HL-60 (cell line): ENCODE results near the gene ATAD1.

ENCODE experiments used
- DNase-seq, 2 experiments: peaks; one replicate each; pipeline ENCODE4 v3.0.0-alpha.2; 2010 to 2020; ENCODE audit warnings: low read depth in 1 of 2, low spot score in 1 of 2
- H3K27ac ChIP-seq: fragments of 250-450 bp; sonication (Bioruptor Pico); replicated peaks from 2 replicates; pipeline ENCODE4 v1.5.1; 2020; ENCODE audit warnings: mild to moderate bottlenecking, moderate library complexity
- H3K27me3 ChIP-seq: fragments of 250-450 bp; sonication (Bioruptor Pico); 2 replicates; pipeline ENCODE4 v1.5.1; 2021; ENCODE audit warnings: mild to moderate bottlenecking, moderate library complexity; ENCODE audit not compliant: insufficient read depth, poor library complexity, severe bottlenecking
- H3K4me3 ChIP-seq: replicated peaks from 2 replicates; pipeline ENCODE4 v1.5.1; 2011; ENCODE audit warnings: mild to moderate bottlenecking, control low read depth, low read length; ENCODE audit not compliant: insufficient read depth
- GABPA ChIP-seq: IDR thresholded peaks from 2 replicates; pipeline ENCODE4 v1.6.1; 2012; ENCODE audit warnings: low read depth
- POLR2AphosphoS5 ChIP-seq: IDR thresholded peaks from 2 replicates; pipeline ENCODE4 v1.6.1; 2012; ENCODE audit warnings: low read depth
- SPI1 ChIP-seq: IDR thresholded peaks from 2 replicates; pipeline ENCODE4 v1.6.1; 2012; ENCODE audit warnings: low read depth, mild to moderate bottlenecking, borderline replicate concordance
- TF ChIP-seq, protein P1 (sequence below): IDR thresholded peaks from 2 replicates; pipeline ENCODE4 v1.6.1; 2012; ENCODE audit warnings: low read depth; ENCODE audit not compliant: insufficient replicate concordance
- TF ChIP-seq, protein P2 (sequence below): IDR thresholded peaks from one replicate; pipeline ENCODE4 v1.5.1; 2011; ENCODE audit warnings: low read length, control low read depth, inconsistent platforms; ENCODE audit not compliant: insufficient read depth

Gene ATAD1

DNA sequence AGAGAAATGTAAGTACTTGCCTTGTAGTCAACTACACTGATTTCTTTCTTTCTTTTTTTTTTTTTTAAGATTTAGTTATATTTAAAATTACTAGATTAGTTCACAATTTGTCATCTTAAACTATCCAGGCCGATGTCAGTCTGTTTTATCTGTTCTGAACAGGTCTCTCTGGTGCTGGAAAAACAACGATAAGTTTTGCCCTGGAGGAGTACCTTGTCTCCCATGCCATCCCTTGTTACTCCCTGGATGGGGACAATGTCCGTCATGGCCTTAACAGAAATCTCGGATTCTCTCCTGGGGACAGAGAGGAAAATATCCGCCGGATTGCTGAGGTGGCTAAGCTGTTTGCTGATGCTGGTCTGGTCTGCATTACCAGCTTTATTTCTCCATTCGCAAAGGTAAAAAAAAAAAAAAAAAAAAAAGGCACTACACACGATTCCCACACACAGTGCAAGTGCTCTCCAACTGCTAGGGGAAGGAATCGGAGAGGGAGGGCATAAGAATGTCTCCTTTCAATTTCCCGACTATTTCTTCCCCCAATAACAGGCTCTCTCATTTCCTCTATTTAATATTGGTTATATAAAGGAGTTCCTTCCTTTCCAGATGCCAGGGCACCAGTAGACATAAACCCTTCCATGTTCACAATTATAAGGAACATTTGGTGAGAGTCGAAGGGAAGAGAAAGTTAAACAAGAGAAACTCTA, 105.0 kb downstream of the ATAD1 start:
- no peak overlapping the region for H3K4me3 ChIP-seq
- no peak overlapping the region for H3K27ac ChIP-seq
- TF ChIP-seq POLR2AphosphoS5 (no peak), GABPA (no peak), SPI1 (no peak)
- TF ChIP-seq, protein P1, sequence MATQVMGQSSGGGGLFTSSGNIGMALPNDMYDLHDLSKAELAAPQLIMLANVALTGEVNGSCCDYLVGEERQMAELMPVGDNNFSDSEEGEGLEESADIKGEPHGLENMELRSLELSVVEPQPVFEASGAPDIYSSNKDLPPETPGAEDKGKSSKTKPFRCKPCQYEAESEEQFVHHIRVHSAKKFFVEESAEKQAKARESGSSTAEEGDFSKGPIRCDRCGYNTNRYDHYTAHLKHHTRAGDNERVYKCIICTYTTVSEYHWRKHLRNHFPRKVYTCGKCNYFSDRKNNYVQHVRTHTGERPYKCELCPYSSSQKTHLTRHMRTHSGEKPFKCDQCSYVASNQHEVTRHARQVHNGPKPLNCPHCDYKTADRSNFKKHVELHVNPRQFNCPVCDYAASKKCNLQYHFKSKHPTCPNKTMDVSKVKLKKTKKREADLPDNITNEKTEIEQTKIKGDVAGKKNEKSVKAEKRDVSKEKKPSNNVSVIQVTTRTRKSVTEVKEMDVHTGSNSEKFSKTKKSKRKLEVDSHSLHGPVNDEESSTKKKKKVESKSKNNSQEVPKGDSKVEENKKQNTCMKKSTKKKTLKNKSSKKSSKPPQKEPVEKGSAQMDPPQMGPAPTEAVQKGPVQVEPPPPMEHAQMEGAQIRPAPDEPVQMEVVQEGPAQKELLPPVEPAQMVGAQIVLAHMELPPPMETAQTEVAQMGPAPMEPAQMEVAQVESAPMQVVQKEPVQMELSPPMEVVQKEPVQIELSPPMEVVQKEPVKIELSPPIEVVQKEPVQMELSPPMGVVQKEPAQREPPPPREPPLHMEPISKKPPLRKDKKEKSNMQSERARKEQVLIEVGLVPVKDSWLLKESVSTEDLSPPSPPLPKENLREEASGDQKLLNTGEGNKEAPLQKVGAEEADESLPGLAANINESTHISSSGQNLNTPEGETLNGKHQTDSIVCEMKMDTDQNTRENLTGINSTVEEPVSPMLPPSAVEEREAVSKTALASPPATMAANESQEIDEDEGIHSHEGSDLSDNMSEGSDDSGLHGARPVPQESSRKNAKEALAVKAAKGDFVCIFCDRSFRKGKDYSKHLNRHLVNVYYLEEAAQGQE: no peak
- TF ChIP-seq, protein P2, sequence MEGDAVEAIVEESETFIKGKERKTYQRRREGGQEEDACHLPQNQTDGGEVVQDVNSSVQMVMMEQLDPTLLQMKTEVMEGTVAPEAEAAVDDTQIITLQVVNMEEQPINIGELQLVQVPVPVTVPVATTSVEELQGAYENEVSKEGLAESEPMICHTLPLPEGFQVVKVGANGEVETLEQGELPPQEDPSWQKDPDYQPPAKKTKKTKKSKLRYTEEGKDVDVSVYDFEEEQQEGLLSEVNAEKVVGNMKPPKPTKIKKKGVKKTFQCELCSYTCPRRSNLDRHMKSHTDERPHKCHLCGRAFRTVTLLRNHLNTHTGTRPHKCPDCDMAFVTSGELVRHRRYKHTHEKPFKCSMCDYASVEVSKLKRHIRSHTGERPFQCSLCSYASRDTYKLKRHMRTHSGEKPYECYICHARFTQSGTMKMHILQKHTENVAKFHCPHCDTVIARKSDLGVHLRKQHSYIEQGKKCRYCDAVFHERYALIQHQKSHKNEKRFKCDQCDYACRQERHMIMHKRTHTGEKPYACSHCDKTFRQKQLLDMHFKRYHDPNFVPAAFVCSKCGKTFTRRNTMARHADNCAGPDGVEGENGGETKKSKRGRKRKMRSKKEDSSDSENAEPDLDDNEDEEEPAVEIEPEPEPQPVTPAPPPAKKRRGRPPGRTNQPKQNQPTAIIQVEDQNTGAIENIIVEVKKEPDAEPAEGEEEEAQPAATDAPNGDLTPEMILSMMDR: no peak
- no peaks in the 10 kb centered on the region for H3K27me3 ChIP-seq
- no peak for DNase-seq

DNA sequence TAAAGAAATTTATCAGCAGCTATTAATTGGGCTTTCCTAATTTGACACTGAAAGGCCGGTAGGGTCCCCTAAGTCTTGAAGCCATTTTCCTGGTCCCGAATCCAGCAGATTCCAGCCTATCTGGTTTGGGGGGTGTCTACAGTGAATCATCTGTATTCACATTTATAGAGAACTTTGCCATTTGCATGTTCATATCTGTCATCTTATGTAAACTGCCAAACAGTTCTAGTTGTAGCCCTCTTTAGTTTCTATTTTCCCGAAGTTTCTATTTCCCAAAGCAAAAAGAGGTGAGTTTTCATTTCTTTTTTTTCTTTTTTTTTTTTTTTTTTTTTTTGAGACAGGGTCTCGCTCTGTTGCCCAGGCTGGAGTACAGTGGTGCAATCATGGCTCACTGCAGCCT, 110.8 kb downstream of the ATAD1 start:
- no peak for DNase-seq
- TF ChIP-seq SPI1 (no peak), GABPA (no peak), POLR2AphosphoS5 (no peak)
- TF ChIP-seq, protein P1: no peak
- TF ChIP-seq, protein P2: no peak
- H3K27me3 ChIP-seq: no peaks in the 10 kb centered on the region
- no peak overlapping the region for H3K27ac ChIP-seq
- H3K4me3 ChIP-seq: no peak overlapping the region

DNA sequence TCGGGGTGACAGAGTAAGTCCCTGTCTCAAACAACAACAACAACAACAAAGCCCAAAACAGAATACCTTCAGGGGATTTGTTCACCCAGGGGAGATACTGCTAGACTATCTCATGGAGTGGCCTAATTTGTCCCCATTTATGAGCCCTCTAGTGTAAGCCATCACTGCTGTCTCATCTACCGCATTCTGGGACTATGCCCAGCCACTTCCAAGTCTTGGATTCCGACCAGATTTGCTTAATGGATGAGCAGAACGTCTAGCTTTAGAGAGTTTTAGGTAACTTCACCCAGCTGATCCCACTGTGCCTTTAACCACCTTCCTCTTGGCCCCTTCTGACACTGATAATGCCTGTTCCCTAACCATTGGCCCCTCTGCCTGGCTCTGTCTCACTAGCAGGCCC, 111.3 kb downstream of the ATAD1 start:
- DNase-seq: no peak
- H3K4me3 ChIP-seq: no peak overlapping the region
- no peak for TF ChIP-seq POLR2AphosphoS5
- TF ChIP-seq GABPA: no peak
- TF ChIP-seq SPI1: no peak
- TF ChIP-seq, protein P2: no peak
- TF ChIP-seq, protein P1: no peak
- H3K27ac ChIP-seq: no peak overlapping the region
- no peaks in the 10 kb centered on the region for H3K27me3 ChIP-seq
